HG03457 (cell line): Measurements from ENCODE around the gene ZNF35.
A peak's percentile ranks its signal among the peaks of the same experiment; 100 is the strongest.
"Not testable (repeated sequence)": the region's sequence is repeated elsewhere in the genome, so short reads cannot be mapped to it uniquely, and the experiment has no call there.

ENCODE experiments used
- ATAC-seq: cut with Tn5 transposase; IDR thresholded peaks from one replicate; pipeline ENCODE4 v1.9.1; 2021; ENCODE audit warnings: moderate number of reproducible peaks; ENCODE audit not compliant: unreplicated experiment

ZNF35 gene

DNA sequence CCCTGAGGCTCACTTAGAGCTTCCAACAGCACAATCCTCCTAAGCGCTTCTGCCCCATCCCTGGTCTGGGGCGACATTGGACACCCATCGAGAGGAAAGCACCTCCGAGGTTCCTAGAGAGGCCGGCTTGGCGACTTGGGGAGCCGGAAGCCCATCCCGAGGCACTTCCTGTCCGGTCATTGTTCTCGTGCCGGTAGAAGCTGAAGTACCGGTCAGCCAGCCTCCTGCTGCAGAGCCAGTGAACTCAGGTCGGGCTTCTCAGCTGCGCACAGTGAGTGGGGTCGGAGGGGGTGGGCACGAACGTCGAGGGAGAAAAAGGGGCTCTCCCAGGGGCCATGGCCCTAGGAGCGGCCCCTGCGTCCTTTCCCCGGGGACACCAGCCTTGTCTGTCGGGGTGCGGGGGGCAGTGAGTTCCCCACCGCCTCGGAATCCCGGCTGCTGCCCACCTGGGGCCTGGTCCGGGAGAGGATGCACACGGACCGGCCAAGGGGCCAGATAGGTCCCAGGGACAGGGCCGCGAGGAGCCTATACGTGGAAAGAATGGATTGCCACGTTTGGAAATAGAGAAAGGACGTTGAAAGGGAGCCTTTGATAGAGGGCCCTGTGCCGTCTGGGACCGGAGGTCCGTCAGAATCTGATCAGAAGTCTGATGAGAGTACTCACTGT is at the start of gene ZNF35:
Gene ZNF35, plus strand, starts transcription at position 169 of the 666 bp plus-strand sequence. CDS start 2,336 bp downstream, outside the sequence.
- peak; percentile 89 for ATAC-seq

DNA sequence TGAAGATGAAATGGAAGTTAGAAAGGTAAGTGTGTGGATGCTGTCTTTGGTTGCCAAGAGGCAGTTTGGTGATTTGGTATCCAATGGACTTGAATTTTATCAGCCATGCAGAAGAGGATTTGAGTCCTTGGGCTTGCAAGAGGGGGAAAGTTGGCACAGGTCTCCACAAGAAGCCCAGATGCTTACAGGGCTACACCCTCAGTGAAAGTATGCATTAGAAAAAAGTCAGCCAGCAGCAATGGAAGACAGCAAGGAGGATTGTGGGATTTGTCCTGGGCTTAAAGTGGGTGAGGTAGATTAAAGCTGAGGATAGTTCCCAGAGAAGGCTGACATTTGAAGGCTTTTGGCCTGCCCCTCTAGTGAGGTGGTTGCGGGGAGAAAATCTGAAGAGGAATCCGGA is 46.8 kb upstream of the ZNF35 start:
- no peak for ATAC-seq

- ATAC-seq = no peak
Measured at GRCh38 chr3:44612678-44613077, 35.9 kb upstream of the ZNF35 start.

DNA sequence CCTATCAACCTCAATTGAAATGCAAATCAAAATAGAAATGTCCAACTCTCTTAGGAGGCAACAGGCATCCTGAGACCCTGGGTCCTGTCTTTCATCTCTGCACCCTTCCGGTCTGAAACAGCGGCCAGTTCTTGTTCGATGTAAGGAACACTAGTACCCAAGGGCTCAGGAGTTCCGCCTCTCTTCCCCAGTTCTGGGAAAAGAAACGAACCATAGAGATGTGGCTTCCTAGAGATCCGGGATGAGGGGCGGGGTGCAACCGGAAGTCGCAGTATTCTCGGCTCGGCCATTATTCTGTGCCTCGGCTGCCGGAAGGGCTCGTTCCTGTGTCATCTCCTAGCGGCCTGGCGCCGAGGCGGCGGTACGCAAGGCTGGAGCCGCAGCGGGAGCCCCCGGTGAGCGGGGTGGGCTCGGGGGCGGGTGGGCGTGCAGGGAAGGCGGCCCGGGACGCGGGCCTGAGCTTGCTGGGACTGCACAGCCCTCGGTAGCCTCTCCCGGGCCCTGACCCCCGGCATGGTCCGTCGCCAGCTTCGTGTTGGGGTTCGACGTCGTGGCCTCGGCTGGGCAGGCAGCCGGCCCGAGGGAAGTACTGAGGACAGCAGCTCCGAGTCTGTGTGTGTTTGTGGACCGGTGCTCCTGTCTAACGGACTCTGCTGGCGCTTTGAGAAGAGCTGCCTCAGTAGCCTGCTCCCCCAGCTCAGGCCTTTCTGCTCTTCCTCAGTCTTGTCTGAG is 23.6 kb upstream of the ZNF35 start, which contains the start of gene ZNF197:
Gene ZNF197, plus strand, starts transcription at position 288 of the 732 bp plus-strand sequence. CDS start 4,119 bp downstream, outside the sequence.
- peak; percentile 86 for ATAC-seq

DNA sequence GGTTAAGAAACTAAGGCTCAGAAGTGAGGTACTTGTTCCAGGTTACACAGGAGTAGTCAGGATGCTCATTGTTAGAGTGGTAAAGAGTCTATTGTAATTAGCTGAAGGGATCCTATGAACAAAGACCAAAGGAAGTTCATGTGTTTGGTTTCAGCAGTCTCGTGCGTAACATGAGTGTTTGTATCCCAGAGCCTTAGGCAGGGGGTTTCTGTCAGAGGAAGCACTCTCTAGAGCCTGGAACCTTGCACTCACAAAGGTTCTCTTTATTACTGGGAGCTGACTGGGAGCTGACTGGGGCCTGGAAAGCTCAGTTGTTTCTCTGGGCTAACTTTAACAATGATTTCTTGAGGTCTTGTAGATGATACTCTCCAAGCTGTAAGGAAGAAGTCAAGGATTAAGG is 19.8 kb upstream of the ZNF35 start:
- ATAC-seq = no peak

GRCh38 chr3:44632193-44632592 is 16.3 kb upstream of the ZNF35 start:
- no peak for ATAC-seq

DNA sequence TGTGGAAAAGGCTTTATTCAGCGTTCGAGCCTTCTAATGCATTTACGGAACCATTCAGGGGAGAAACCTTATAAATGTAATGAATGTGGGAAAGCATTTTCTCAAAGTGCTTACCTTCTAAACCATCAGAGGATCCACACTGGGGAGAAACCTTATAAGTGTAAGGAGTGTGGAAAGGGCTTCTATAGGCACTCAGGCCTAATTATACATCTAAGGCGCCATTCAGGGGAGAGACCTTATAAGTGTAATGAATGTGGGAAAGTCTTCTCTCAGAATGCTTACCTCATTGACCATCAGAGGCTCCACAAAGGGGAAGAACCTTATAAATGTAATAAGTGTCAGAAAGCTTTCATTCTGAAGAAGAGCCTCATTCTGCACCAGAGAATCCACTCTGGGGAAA is 6.2 kb upstream of the ZNF35 start:
- ATAC-seq = no peak

DNA sequence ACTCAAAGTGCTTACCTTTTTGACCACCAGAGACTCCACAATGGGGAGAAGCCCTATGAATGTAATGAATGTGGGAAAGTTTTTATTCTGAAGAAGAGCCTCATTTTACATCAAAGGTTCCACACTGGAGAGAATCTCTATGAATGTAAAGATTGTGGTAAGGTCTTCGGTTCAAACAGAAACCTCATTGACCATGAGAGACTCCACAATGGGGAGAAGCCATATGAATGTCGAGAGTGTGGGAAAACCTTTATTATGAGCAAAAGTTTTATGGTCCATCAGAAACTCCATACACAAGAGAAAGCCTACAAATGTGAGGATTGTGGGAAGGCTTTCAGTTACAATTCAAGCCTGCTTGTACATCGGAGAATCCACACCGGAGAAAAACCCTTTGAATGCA is 5.5 kb upstream of the ZNF35 start:
- no peak for ATAC-seq

DNA sequence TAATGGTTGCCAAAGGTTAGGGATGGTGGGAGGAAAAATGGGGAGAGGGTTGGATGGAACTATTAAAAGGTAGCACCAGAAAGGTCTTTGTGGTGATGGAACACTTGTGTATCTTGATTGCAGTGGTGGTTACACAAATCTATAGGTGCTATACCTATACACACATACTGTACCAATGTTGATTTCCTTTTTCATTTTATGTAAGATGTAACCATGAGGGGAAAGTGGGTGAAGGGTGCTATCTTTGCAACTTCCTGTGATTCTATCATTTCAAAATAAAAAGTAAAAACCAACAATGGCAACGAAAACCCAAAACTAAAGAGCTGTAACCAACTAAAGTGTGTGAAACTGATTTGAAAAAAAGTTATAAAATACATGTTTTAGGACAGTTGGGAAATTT is 761 bp upstream of the ZNF35 start:
- ATAC-seq = no peak

- no peak for ATAC-seq
Measured at GRCh38 chr3:44649709-44650108, 1.2 kb downstream of the ZNF35 start.

DNA sequence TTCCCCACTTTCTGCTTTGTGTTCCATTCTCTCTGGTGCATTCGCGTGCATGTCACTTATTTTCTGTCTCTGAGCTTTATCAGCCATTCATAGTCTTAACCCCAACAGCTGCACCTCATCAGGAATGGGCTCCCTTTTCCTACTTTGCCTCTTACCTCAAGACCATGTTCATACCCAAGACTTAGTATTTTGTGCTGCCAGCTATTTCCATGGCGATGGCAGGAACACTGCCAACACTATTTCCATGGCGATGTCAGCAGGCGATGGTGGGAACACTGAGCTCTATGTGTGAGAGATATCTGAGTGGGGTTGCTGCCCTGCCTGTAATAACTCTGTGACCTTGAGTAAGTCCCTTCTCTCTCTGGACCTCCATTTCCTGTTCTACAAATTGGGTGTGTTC is 5.5 kb downstream of the ZNF35 start:
- ATAC-seq = no peak

DNA sequence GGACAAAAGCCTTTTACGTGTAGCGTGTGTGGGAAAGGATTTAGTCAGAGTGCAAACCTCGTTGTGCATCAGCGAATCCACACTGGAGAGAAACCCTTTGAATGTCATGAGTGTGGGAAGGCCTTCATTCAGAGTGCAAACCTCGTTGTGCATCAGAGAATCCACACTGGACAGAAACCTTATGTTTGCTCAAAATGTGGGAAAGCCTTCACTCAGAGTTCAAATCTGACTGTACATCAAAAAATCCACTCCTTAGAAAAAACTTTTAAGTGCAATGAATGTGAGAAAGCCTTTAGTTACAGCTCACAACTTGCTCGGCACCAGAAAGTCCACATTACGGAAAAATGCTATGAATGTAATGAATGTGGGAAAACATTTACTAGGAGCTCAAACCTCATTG is 10.5 kb downstream of the ZNF35 start:
- ATAC-seq = no peak

- no peak for ATAC-seq
Measured at GRCh38 chr3:44659434-44659833, 10.9 kb downstream of the ZNF35 start.

DNA sequence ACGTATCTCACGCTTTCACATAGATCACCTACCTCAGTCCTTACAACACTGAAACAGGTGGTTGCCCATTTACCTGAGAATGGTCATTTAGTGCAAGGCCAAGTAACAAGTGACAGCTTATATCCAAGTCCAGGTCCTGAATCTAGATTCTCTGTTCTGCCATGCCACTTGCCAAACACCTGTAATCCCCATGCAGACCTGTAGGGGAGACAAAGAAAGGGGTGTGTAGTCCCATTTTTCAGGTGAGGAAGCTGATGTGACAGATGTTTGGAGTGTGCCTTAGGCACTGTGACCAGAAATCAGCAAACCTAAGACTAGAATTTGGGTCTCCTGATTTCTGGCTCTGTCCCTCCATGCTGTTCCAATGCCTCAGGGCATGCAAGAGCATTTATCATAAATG is 12.7 kb downstream of the ZNF35 start:
- no peak for ATAC-seq

DNA sequence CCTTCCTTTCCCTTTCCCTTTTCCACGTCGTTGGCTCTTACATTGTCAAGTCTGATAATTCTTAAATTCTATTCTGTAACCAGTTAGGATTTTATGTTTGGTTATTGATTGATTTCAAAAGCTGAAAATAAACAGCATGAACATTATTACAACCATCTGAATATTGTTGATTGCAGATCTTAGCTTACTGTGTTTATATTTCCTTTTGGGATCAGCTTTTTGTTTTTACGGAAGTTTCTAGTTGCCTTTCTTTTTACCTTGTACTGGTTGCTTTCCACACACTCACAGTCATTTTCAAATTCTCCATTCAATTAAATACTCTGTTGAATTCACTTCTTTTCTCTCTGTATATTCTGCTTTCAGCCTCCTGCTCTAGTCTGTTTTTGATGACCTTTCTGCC is 16.6 kb downstream of the ZNF35 start:
- no peak for ATAC-seq

DNA sequence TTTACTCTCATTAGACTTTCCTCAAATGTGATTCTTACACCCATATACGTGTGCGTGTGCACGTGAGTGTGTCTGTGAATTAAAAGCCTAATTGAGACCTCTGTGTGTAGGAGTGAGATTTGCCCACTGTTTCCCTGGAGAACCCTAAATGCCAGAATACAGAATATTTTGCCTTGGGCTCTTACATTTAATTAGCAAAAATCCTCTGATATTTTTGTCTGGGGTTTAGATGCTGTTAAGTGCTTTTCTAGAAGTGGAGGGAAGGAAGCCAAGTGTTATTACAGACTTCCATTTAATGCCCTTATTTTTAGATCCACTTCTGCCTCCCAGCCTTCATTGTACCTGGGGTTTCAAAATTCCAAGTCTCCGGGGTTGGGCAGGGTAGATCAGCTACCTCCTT is 17.8 kb downstream of the ZNF35 start:
- ATAC-seq = no peak

DNA sequence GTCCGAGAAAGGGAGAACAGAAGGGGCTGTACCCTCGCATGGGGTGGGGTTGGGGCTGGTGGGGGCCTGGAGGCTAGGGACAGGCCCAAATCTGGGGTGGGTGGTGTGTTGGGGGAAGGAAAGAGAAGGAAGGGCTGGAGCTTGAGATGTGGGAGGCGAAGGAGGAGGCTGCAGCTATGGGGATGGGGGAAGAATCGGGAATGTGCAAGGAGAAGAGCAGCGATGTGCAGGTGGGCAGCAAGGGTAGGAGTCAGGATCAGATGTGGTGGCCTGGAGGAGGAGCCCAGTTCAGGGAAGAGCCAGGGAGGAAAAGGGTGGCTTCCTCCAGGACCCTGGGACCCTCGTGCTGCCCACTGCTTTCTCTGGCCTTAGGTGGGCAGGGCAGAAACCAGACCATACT is 21.2 kb downstream of the ZNF35 start:
- no peak for ATAC-seq

- not testable (repeated sequence) for ATAC-seq
Measured at GRCh38 chr3:44673466-44673865, 24.9 kb downstream of the ZNF35 start.

- no peak for ATAC-seq
Measured at GRCh38 chr3:44674211-44674610, 25.7 kb downstream of the ZNF35 start.

GRCh38 chr3:44678480-44679116 is 30.1 kb downstream of the ZNF35 start:
- no peak for ATAC-seq

GRCh38 chr3:44680921-44681455 is 32.5 kb downstream of the ZNF35 start:
- ATAC-seq = no peak
